Stomach smooth muscle (tissue), 2 donors: Measurements from ENCODE around the gene BAHCC1.

Experiments used
- H3K27ac ChIP-seq: one replicate; pipeline ENCODE4 v1.7.0; 2013; ENCODE audit warnings: mild to moderate bottlenecking, low read length, inconsistent platforms
- H3K27me3 ChIP-seq, 2 donors: one replicate each; pipeline ENCODE4 v1.7.0; 2013; ENCODE audit warnings: low read length in 2 of 2; ENCODE audit not compliant: insufficient read depth in 2 of 2, control insufficient read depth in 1 of 2
- H3K36me3 ChIP-seq, 2 donors: one replicate each; pipeline ENCODE4 v1.7.0; 2013; ENCODE audit warnings: low read length in 2 of 2; ENCODE audit not compliant: control insufficient read depth in 2 of 2, insufficient read depth in 2 of 2
- H3K4me1 ChIP-seq: one replicate; pipeline ENCODE4 v1.7.0; 2013; ENCODE audit warnings: low read length; ENCODE audit not compliant: control insufficient read depth, insufficient read depth
- H3K4me3 ChIP-seq, 2 donors: one replicate each; pipeline ENCODE4 v1.7.0; 2013; ENCODE audit warnings: low read length in 2 of 2
- H3K9ac ChIP-seq, 2 donors: one replicate each; pipeline ENCODE4 v1.7.0; 2013; ENCODE audit warnings: low read length in 2 of 2, mild to moderate bottlenecking in 1 of 2
- H3K9me3 ChIP-seq, 2 donors: one replicate each; pipeline ENCODE4 v1.7.0; 2013; ENCODE audit warnings: low read length in 2 of 2; ENCODE audit not compliant: control insufficient read depth in 2 of 2
- donor health status: healthy.
- donor health status: Pancreatic carcinoma.

The BAHCC1 gene

GRCh38 chr17:81431545-81432482 lies 36.6 kb downstream of the BAHCC1 start:
- no peak overlapping the region for H3K9ac ChIP-seq
- H3K4me1 ChIP-seq = peaks cover 59% of the 10 kb centered on the region
- no peak overlapping the region for H3K4me3 ChIP-seq
- no peaks in the 10 kb centered on the region for H3K9me3 ChIP-seq
- H3K27ac ChIP-seq = no peak overlapping the region
- H3K27me3 ChIP-seq = no peaks in the 10 kb centered on the region
- no peaks in the 10 kb centered on the region for H3K36me3 ChIP-seq

GRCh38 chr17:81432941-81433340 lies 37.7 kb downstream of the BAHCC1 start:
- Histone ChIP-seq H3K27ac (no peak overlapping the region), H3K4me1 (peaks cover 57% of the 10 kb centered on the region)

GRCh38 chr17:81433656-81434055 lies 38.4 kb downstream of the BAHCC1 start:
- no peak overlapping the region for H3K27ac ChIP-seq
- no peaks in the 10 kb centered on the region for H3K27me3 ChIP-seq
- H3K9ac ChIP-seq = no peak overlapping the region
- H3K36me3 ChIP-seq = no peaks in the 10 kb centered on the region
- peaks cover 50% of the 10 kb centered on the region for H3K4me1 ChIP-seq
- no peak overlapping the region for H3K4me3 ChIP-seq
- H3K9me3 ChIP-seq = no peaks in the 10 kb centered on the region

More at GRCh38 chr17:81432941-81433340, 37.7 kb downstream of the BAHCC1 start:
- H3K27me3 ChIP-seq = no peaks in the 10 kb centered on the region
- H3K9me3 ChIP-seq = no peaks in the 10 kb centered on the region
- no peak overlapping the region for H3K4me3 ChIP-seq
- H3K36me3 ChIP-seq = no peaks in the 10 kb centered on the region
- H3K9ac ChIP-seq = no peak overlapping the region

- Histone ChIP-seq H3K36me3 (no peaks in the 10 kb centered on the region), H3K9ac (no peak overlapping the region), H3K4me1 (peaks cover 46% of the 10 kb centered on the region), H3K27me3 (no peaks in the 10 kb centered on the region), H3K4me3 (no peak overlapping the region), H3K27ac (no peak overlapping the region), H3K9me3 (no peaks in the 10 kb centered on the region)
These were observed 38.8 kb downstream of the BAHCC1 start for GRCh38 chr17:81434072-81434471.

GRCh38 chr17:81434681-81435417 lies 39.6 kb downstream of the BAHCC1 start:
- Histone ChIP-seq H3K27me3 (no peaks in the 10 kb centered on the region), H3K27ac (no peak overlapping the region), H3K4me1 (peaks cover 38% of the 10 kb centered on the region)

GRCh38 chr17:81435652-81436293 lies 40.5 kb downstream of the BAHCC1 start:
- H3K27ac ChIP-seq = peak overlapping the region; percentile 37
- H3K4me1 ChIP-seq = peaks cover 33% of the 10 kb centered on the region
- peak overlapping the region in 1 of 2 donors; percentile 33 for H3K9ac ChIP-seq

More at GRCh38 chr17:81434681-81435417, 39.6 kb downstream of the BAHCC1 start:
- no peaks in the 10 kb centered on the region for H3K36me3 ChIP-seq
- H3K4me3 ChIP-seq = no peak overlapping the region
- H3K9me3 ChIP-seq = no peaks in the 10 kb centered on the region
- H3K9ac ChIP-seq = no peak overlapping the region

GRCh38 chr17:81436294-81436849 lies 41.1 kb downstream of the BAHCC1 start:
- Histone ChIP-seq H3K4me1 (peaks cover 33% of the 10 kb centered on the region), H3K9me3 (no peaks in the 10 kb centered on the region), H3K27ac (peak overlapping the region; percentile 37), H3K4me3 (peak overlapping the region in 1 of 2 donors; percentile 22), H3K9ac (peak overlapping the region in 1 of 2 donors; percentile 33), H3K27me3 (no peaks in the 10 kb centered on the region), H3K36me3 (no peaks in the 10 kb centered on the region)

More at GRCh38 chr17:81435652-81436293, 40.5 kb downstream of the BAHCC1 start:
- peak overlapping the region in 1 of 2 donors; percentile 22 for H3K4me3 ChIP-seq
- no peaks in the 10 kb centered on the region for H3K9me3 ChIP-seq
- H3K27me3 ChIP-seq = no peaks in the 10 kb centered on the region
- H3K36me3 ChIP-seq = no peaks in the 10 kb centered on the region

- H3K9ac ChIP-seq = no peak overlapping the region
- H3K4me3 ChIP-seq = no peak overlapping the region
- H3K27ac ChIP-seq = no peak overlapping the region
- no peaks in the 10 kb centered on the region for H3K9me3 ChIP-seq
- H3K4me1 ChIP-seq = peaks cover 33% of the 10 kb centered on the region
- no peaks in the 10 kb centered on the region for H3K36me3 ChIP-seq
- H3K27me3 ChIP-seq = no peaks in the 10 kb centered on the region
These were observed 42.0 kb downstream of the BAHCC1 start for GRCh38 chr17:81437191-81437651.

- H3K27ac ChIP-seq = no peak overlapping the region
- peaks cover 29% of the 10 kb centered on the region for H3K4me1 ChIP-seq
- H3K9me3 ChIP-seq = no peaks in the 10 kb centered on the region
- H3K4me3 ChIP-seq = no peak overlapping the region
- no peaks in the 10 kb centered on the region for H3K36me3 ChIP-seq
- H3K9ac ChIP-seq = no peak overlapping the region
- no peaks in the 10 kb centered on the region for H3K27me3 ChIP-seq
These were observed 42.9 kb downstream of the BAHCC1 start for GRCh38 chr17:81438007-81438659.

- Histone ChIP-seq H3K36me3 (no peaks in the 10 kb centered on the region), H3K4me1 (peaks cover 25% of the 10 kb centered on the region), H3K4me3 (no peak overlapping the region), H3K9me3 (no peaks in the 10 kb centered on the region), H3K27ac (no peak overlapping the region), H3K27me3 (no peaks in the 10 kb centered on the region), H3K9ac (no peak overlapping the region)
These were observed 43.4 kb downstream of the BAHCC1 start for GRCh38 chr17:81438688-81439087.
